MM.1S (cell line): ENCODE results near the gene EIF5AL1.
"Not testable (repeated sequence)": the region's sequence is repeated elsewhere in the genome, so short reads cannot be mapped to it uniquely, and the experiment has no call there.

ENCODE experiments used
- DNase-seq: peaks from one replicate; pipeline ENCODE4 v3.0.0-alpha.2; 2015
- H2AFZ ChIP-seq: fragments of 300-600 bp; sonication (generic); 2 replicates; pipeline ENCODE4 v1.6.0; 2016; ENCODE audit warnings: antibody characterized with exemption, low read length
- H3F3A ChIP-seq: fragments of 300-600 bp; sonication (generic); 2 replicates; pipeline ENCODE4 v1.6.1; 2016; ENCODE audit warnings: mild to moderate bottlenecking, antibody characterized with exemption, low read length, moderate library complexity, mixed read lengths; ENCODE audit not compliant: insufficient read depth
- H3K27ac ChIP-seq: fragments of 300-600 bp; sonication (generic); 2 replicates; pipeline ENCODE4 v1.5.1; 2016; ENCODE audit warnings: mild to moderate bottlenecking, low read length
- H3K27me3 ChIP-seq: fragments of 300-600 bp; sonication (generic); replicated peaks from 2 replicates; pipeline ENCODE4 v1.6.0; 2016; ENCODE audit warnings: low read length; ENCODE audit not compliant: insufficient read depth
- H3K36me3 ChIP-seq: fragments of 300-600 bp; sonication (generic); replicated peaks from 2 replicates; pipeline ENCODE4 v1.6.1; 2016; ENCODE audit warnings: mild to moderate bottlenecking, low read length, mixed read lengths; ENCODE audit not compliant: insufficient read depth
- H3K4me1 ChIP-seq: fragments of 300-600 bp; sonication (generic); 2 replicates; pipeline ENCODE4 v1.6.1; 2016; ENCODE audit warnings: low read length, mixed read lengths
- H3K4me2 ChIP-seq: fragments of 300-600 bp; sonication (generic); 2 replicates; pipeline ENCODE4 v1.6.0; 2016; ENCODE audit warnings: low read depth, low read length
- H3K4me3 ChIP-seq: fragments of 300-600 bp; sonication (generic); 2 replicates; pipeline ENCODE4 v1.5.1; 2016; ENCODE audit warnings: low read length, mixed read lengths
- H3K79me2 ChIP-seq: fragments of 300-600 bp; sonication (generic); 2 replicates; pipeline ENCODE4 v1.6.1; 2016; ENCODE audit warnings: mixed run types, low read length, mixed read lengths
- H3K9ac ChIP-seq: fragments of 300-600 bp; sonication (generic); 2 replicates; pipeline ENCODE4 v1.6.1; 2016; ENCODE audit warnings: low read length, mixed read lengths
- H3K9me2 ChIP-seq: fragments of 300-600 bp; sonication (generic); replicated peaks from 2 replicates; pipeline ENCODE4 v1.6.1; 2016; ENCODE audit warnings: mild to moderate bottlenecking, low read length, mixed read lengths; ENCODE audit not compliant: insufficient read depth
- H3K9me3 ChIP-seq: fragments of 300-600 bp; sonication (generic); replicated peaks from 2 replicates; pipeline ENCODE4 v1.6.1; 2016; ENCODE audit warnings: mild to moderate bottlenecking, low read length, mixed read lengths; ENCODE audit not compliant: insufficient read depth
- H4K20me1 ChIP-seq: fragments of 300-600 bp; sonication (generic); 2 replicates; pipeline ENCODE4 v1.6.1; 2016; ENCODE audit warnings: mild to moderate bottlenecking, low read length, moderate library complexity, mixed read lengths; ENCODE audit not compliant: insufficient read depth
- CTCF ChIP-seq: fragments of 300-600 bp; sonication (generic); IDR thresholded peaks from 2 replicates; pipeline ENCODE4 v1.5.1; 2016; ENCODE audit warnings: antibody characterized with exemption, low read length, mixed read lengths
- EZH2 ChIP-seq: fragments of 300-600 bp; sonication (generic); optimal IDR thresholded peaks from 2 replicates; pipeline ENCODE3; 2017; ENCODE audit warnings: low read depth, mild to moderate bottlenecking, antibody characterized with exemption, low read length, mixed read lengths
- EZH2phosphoT487 ChIP-seq: fragments of 300-600 bp; sonication (generic); IDR thresholded peaks from 2 replicates; pipeline ENCODE4 v1.6.1; 2018; ENCODE audit warnings: antibody characterized with exemption, low read length

EIF5AL1 gene

GRCh38 chr10:79511891-79512583 lies at the start of gene EIF5AL1:
EIF5AL1 (plus strand) TSS chr10:79512533; CDS start chr10:79512650, 117 bp downstream.
- not testable (repeated sequence) for H3K9me3 ChIP-seq, H4K20me1 ChIP-seq, H3K27me3 ChIP-seq, H3K4me2 ChIP-seq, H3K27ac ChIP-seq, H2AFZ ChIP-seq, H3K79me2 ChIP-seq, DNase-seq, H3K9ac ChIP-seq, H3K9me2 ChIP-seq, H3F3A ChIP-seq, H3K4me1 ChIP-seq, H3K36me3 ChIP-seq, H3K4me3 ChIP-seq

GRCh38 chr10:79463578-79464496 lies 48.5 kb upstream of the EIF5AL1 start:
- Histone ChIP-seq H3K79me2 (no peaks in the 10 kb centered on the region), H3K4me1 (no peaks in the 10 kb centered on the region), H3K4me3 (no peak overlapping the region), H3K36me3 (no peaks in the 10 kb centered on the region), H3K27ac (no peak overlapping the region), H3K9me2 (no peaks in the 10 kb centered on the region), H3K4me2 (no peak overlapping the region), H3K9ac (no peak overlapping the region), H3K9me3 (no peaks in the 10 kb centered on the region), H2AFZ (no peak overlapping the region), H4K20me1 (no peaks in the 10 kb centered on the region), H3K27me3 (no peaks in the 10 kb centered on the region), H3F3A (no peaks in the 10 kb centered on the region)
- TF ChIP-seq CTCF (no peak), EZH2phosphoT487 (no peak), EZH2 (no peak)
- no peak for DNase-seq

DNA sequence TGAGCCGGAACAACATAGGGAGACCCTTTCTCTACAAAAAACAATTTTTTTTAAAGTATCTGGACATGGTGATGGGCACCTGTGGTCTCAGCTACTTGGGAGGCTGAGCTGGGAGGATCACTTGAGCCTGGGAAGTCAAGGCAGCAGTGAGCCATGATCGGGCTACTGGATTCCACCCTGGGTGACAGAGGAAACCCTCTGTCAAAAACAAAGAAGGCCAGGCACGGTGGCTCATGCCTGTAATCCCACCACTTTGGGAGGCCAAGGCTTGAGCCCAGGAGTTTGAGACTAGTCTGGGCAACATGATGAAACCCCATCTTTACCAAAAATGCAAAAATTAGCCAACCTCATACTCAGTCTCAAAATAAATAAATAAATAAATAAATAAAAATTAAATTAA lies 47.0 kb upstream of the EIF5AL1 start:
- no peak for DNase-seq
- Histone ChIP-seq H3K27me3 (no peaks in the 10 kb centered on the region), H3K36me3 (no peaks in the 10 kb centered on the region), H3K4me3 (no peak overlapping the region), H4K20me1 (no peaks in the 10 kb centered on the region), H3K9me3 (no peaks in the 10 kb centered on the region), H3K9me2 (no peaks in the 10 kb centered on the region), H2AFZ (no peak overlapping the region), H3K9ac (no peak overlapping the region), H3K27ac (no peak overlapping the region), H3K4me1 (no peaks in the 10 kb centered on the region), H3K79me2 (no peaks in the 10 kb centered on the region), H3F3A (no peaks in the 10 kb centered on the region), H3K4me2 (no peak overlapping the region)
- TF ChIP-seq EZH2 (no peak), CTCF (no peak), EZH2phosphoT487 (no peak)
